HEK293T (cell line): ENCODE data around the gene ZNF609.
A peak's percentile ranks its signal among the peaks of the same experiment; 100 is the strongest.

Source experiments
- CTCF ChIA-PET: fragments of 350-600 bp; formaldehyde crosslinking; extraction: SDS; loops from one replicate; lab custom pipeline; 2021; ENCODE audit warnings: antibody characterized with exemption, inconsistent platforms; lab: Yijun Ruan, JAX
- POLR2A ChIA-PET: fragments of 350-600 bp; formaldehyde crosslinking; extraction: SDS; loops from one replicate; lab custom pipeline; 2020; ENCODE audit warnings: antibody characterized with exemption, inconsistent platforms; lab: Yijun Ruan, JAX
- DNase-seq: peaks from one replicate; pipeline ENCODE4 v3.0.0; 2012; ENCODE audit warnings: mixed read lengths; ENCODE audit errors: extremely low spot score
- ARNT ChIP-seq: fragments of 450-650 bp; IDR thresholded peaks from 2 replicates; pipeline ENCODE4 v1.6.1; 2017; ENCODE audit warnings: mild to moderate bottlenecking
- BHLHE40 ChIP-seq: fragments of 450-650 bp; IDR thresholded peaks from 2 replicates; pipeline ENCODE4 v1.6.1; 2016; ENCODE audit warnings: mild to moderate bottlenecking, moderate library complexity, borderline replicate concordance
- CTBP1 ChIP-seq: fragments of 450-650 bp; IDR thresholded peaks from 2 replicates; pipeline ENCODE4 v1.6.1; 2016; ENCODE audit warnings: borderline replicate concordance
- ELF4 ChIP-seq: fragments of 450-650 bp; IDR thresholded peaks from 2 replicates; pipeline ENCODE4 v1.6.1; 2017; ENCODE audit warnings: antibody characterized with exemption
- FOXA1 ChIP-seq: fragments of 450-650 bp; IDR thresholded peaks from 2 replicates; pipeline ENCODE4 v1.6.1; 2016; ENCODE audit warnings: mild to moderate bottlenecking
- FOXK2 ChIP-seq: fragments of 450-650 bp; IDR thresholded peaks from 2 replicates; pipeline ENCODE4 v1.6.1; 2016; ENCODE audit warnings: mild to moderate bottlenecking
- FOXM1 ChIP-seq: fragments of 450-650 bp; IDR thresholded peaks from 2 replicates; pipeline ENCODE4 v1.6.1; 2017; ENCODE audit warnings: mild to moderate bottlenecking, borderline replicate concordance
- HDGF ChIP-seq: fragments of 450-650 bp; IDR thresholded peaks from 2 replicates; pipeline ENCODE4 v1.6.1; 2017; ENCODE audit warnings: antibody characterized with exemption, borderline replicate concordance
- L3MBTL2 ChIP-seq: fragments of 450-650 bp; conservative IDR thresholded peaks from 2 replicates; pipeline ENCODE4 v1.6.1; 2016; ENCODE audit warnings: mild to moderate bottlenecking
- LEF1 ChIP-seq: fragments of 450-650 bp; IDR thresholded peaks from 2 replicates; pipeline ENCODE4 v1.6.1; 2017; ENCODE audit warnings: mild to moderate bottlenecking, borderline replicate concordance
- NFRKB ChIP-seq: fragments of 450-650 bp; IDR thresholded peaks from 2 replicates; pipeline ENCODE4 v1.6.1; 2016; ENCODE audit warnings: mild to moderate bottlenecking, moderate library complexity
- SP1 ChIP-seq: fragments of 450-650 bp; IDR thresholded peaks from 2 replicates; pipeline ENCODE4 v1.6.1; 2017
- SUZ12 ChIP-seq: fragments of 450-650 bp; IDR thresholded peaks from 2 replicates; pipeline ENCODE4 v1.6.1; 2016; ENCODE audit warnings: mild to moderate bottlenecking
- TARDBP ChIP-seq: fragments of 450-650 bp; IDR thresholded peaks from 2 replicates; pipeline ENCODE4 v1.6.1; 2016
- ZNF384 ChIP-seq: fragments of 450-650 bp; IDR thresholded peaks from 2 replicates; pipeline ENCODE4 v1.6.1; 2016
- TF ChIP-seq, protein P1 (sequence below): fragments of 450-650 bp; IDR thresholded peaks from 2 replicates; pipeline ENCODE4 v1.6.1; 2016

ZNF609 gene

DNA sequence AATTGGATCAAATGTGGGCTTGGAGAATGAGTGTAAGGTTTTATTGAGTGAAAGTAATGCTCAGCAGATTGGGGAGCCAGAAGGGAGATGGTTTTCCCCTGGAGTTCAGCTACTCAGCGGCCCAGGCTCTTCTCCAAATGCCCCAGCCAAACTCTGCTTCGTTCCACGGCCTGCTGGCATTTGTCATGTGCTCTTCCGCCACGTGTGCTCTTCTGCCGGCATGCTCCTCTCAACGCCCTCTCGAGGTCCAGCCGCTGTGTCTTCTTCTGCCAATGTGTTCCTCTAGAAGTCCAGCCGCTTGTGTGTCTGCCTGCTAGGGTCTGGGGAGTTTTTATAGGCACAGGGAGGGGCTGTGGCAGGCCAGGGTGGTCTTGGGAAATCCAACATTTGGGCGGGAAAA lies 158.2 kb downstream of the ZNF609 start:
- no peak for DNase-seq
- ChIA-PET POLR2A (no interaction called here), CTCF (no interaction called here)
- TF ChIP-seq LEF1 (no peak), L3MBTL2 (peak; percentile 65)

DNA sequence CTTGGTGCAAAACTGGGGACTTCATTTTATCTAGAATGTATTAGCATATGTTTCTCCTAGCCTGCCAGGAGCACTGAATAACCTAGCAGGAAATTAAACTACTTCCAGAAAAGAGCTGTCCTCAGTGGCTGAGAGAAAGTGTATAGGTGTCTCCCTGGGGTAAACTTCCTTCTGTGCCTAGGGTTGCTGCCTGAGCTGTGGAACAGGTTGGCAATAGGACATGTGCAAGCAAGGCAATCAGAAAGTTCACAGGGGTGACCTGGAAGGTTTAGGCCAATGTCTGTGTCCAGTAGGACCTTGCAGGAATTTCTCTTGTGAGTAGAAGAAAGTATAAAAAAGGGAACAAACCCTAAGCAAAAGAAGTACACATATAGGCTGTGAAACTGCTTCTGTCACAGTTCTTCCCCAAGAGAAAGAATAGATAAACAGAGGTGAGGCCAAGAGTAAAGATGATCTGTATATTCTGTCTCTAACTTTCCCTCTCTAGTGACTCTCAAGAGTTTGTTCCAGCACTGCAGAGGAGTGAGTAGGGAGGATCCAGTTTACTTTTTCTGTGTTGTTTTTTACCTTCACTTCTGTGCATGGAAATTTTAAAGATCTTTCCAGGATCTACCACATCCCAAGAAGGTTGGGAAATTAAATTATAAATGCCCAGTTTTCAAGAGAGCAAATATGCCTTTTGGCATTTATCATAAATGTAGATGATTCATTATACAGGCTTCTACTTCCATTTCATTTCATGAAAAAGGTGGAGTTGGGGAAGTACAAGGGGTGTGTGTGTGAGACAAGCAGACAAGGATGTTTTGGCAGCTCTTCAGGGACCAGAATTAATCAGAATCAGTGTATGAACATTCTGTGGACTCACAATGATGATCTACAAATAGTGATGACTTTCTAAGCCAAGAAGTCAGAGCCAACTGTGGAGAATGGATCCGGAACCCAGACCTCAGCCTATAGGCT lies 159.8 kb downstream of the ZNF609 start:
- DNase-seq: no peak

DNA sequence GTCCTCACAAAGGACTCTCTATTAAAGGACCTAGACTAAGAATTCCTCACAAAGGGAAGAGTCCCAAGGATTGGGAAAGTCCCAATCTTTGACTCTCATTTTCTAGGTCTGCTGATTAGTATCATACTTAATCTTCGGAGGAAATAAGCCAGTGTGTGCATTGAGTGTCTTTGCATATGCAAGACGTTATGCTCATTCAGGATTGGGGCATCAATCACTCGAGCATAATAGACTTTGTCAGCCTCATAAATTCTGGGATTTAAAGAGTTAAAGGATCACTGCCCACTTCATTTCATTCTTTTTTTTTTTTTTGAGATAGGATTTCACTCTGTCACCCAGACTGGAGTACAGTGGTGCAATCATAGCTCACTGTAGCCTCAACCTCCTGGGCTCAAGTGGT lies 160.7 kb downstream of the ZNF609 start:
- CTCF ChIA-PET: no interaction called here
- TF ChIP-seq, protein P1, sequence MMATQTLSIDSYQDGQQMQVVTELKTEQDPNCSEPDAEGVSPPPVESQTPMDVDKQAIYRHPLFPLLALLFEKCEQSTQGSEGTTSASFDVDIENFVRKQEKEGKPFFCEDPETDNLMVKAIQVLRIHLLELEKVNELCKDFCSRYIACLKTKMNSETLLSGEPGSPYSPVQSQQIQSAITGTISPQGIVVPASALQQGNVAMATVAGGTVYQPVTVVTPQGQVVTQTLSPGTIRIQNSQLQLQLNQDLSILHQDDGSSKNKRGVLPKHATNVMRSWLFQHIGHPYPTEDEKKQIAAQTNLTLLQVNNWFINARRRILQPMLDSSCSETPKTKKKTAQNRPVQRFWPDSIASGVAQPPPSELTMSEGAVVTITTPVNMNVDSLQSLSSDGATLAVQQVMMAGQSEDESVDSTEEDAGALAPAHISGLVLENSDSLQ: 0 out of 2 replicates have a peak, but pooled peaks have one; percentile 6
- TF ChIP-seq TARDBP (no peak), ZNF384 (peak; percentile 60), CTBP1 (no peak)
- POLR2A ChIA-PET: no interaction called here
- no peak for DNase-seq

More for the DNA sequence above, 159.8 kb downstream of the ZNF609 start:
- CTCF ChIA-PET: interaction anchor here (1.5 kb wide), 1 partner anchor 33 kb away, joined by 4 read pairs; no protein-coding TSS in a partner anchor
- TF ChIP-seq LEF1 (no peak), NFRKB (no peak), L3MBTL2 (no peak), ZNF384 (no peak), TARDBP (no peak), CTBP1 (no peak), BHLHE40 (no peak), FOXK2 (no peak), SP1 (no peak), HDGF (no peak), FOXM1 (no peak), ARNT (no peak), FOXA1 (no peak), SUZ12 (no peak), ELF4 (no peak)
- TF ChIP-seq, protein P1: no peak
- POLR2A ChIA-PET: interaction anchor here (1.0 kb wide), 1 partner anchor 9 kb away, joined by 4 read pairs; no protein-coding TSS in a partner anchor

DNA sequence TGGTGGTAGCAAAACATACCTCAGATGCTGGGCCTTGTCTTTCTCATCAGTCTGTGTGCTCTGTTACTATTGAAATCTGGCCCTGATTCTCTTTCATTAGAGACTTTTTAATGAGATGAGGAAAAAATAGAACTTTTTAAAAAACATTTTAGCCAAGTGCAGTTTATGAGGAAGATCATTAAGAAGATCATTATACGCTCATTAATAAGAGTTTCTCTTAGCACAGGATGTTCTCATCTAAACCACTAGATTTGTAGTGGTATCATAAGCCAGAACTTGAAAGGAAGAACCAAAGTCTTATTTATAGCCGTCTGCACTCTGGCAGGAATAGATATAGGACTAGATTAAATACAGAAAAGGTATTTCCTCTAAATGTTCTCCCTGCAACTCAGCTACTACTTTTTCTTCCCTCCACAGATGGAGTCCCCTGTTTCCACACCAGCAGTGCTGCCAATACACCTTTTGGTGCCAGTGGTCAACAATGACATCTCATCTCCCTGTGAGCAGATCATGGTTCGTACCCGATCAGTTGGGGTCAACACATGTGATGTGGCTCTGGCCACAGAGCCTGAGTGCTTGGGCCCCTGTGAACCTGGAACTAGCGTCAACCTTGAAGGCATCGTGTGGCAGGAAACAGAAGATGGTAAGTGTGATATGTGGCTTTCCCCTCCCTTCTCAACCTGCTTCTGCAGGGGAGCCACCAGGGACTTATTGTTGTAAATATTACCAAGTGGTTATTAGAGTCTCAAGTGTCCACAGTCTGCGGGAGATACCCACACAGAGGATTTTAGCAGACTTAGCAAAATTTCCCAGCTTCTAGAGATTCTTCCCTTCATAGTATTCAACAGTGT lies 162.3 kb downstream of the ZNF609 start:
- ChIA-PET POLR2A (no interaction called here), CTCF (no interaction called here)
- no peak for DNase-seq
- no peak for TF ChIP-seq HDGF
- no peak for TF ChIP-seq ELF4
- TF ChIP-seq CTBP1: no peak
- TF ChIP-seq BHLHE40: no peak
- TF ChIP-seq SP1: no peak
- TF ChIP-seq FOXA1: no peak
- TF ChIP-seq, protein P1: no peak
- TF ChIP-seq SUZ12: no peak
- TF ChIP-seq NFRKB: no peak
- TF ChIP-seq LEF1: no peak
- TF ChIP-seq FOXK2: no peak
- TF ChIP-seq TARDBP: no peak
- TF ChIP-seq ARNT: no peak
- TF ChIP-seq ZNF384: no peak
- TF ChIP-seq FOXM1: no peak
- no peak for TF ChIP-seq L3MBTL2

DNA sequence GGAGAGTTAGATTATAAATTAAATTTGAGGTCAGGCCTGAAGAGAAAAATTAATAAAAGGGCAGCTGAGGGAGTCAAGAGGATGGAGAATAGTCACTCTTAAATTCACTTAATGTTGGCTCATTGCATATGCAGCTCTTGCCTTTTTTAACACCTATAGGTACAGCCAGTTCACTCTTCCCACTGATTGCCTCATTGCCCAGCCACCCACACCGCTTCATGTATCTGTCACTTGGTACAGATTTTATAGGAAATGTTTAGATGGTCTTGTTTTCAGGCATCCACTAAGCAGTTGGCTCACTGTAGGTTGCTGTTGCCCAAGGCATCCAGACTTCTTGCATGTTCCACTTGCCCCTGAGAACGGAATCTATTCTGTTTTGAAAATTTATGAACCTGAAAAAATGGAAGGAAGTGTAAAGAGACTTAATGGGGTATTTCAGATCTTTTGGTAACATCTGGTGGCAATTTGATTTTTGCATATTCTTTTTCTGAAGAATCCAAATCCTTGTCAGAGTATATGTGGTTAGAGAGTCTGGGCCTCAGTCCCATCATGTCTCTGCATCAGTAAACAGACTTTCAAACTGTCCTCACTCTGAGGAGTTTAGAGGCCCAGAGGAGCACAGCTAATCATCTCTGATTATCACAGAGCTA lies 163.1 kb downstream of the ZNF609 start:
- POLR2A ChIA-PET: no interaction called here
- no peak for TF ChIP-seq NFRKB
- TF ChIP-seq TARDBP: no peak
- no peak for TF ChIP-seq L3MBTL2
- TF ChIP-seq LEF1: no peak
- TF ChIP-seq ELF4: no peak
- CTCF ChIA-PET: no interaction called here
- DNase-seq: no peak
